Measurements from ENCODE around the gene TMEM218. TPM values are rescaled to one million over a fixed set of nuclear protein-coding genes. Genes with fewer than 3 reads are reported as not detected.

The TMEM218 gene
- total RNA-seq, 2 donors from 2014 or later, result 17.9 to 18.2 TPM

- 87 to 88% methylated on average over 13 to 19 of the region's 19 CpGs for WGBS, 2 experiments (ENCODE audit: insufficient coverage in 1 of 2, insufficient read length in 1 of 2)
- Histone ChIP-seq H3K9ac (ENCODE audit: extremely low read depth, low read length, poor library complexity, severe bottlenecking) (no peak overlapping the region), H3K36me3 (ENCODE audit: control insufficient read depth, insufficient read depth, low read length) (no peaks in the 10 kb centered on the region), H3K9me3 (ENCODE audit: control insufficient read depth, low read length) (no peaks in the 10 kb centered on the region), H3K4me3 (ENCODE audit: low read length) (no peak overlapping the region), H3K4me1 (ENCODE audit: control insufficient read depth, insufficient read depth, low read length) (peaks cover 8% of the 10 kb centered on the region), H3K27me3 (ENCODE audit: control insufficient read depth, insufficient read depth, low read length, poor library complexity, severe bottlenecking) (no peaks in the 10 kb centered on the region), H3K27ac (ENCODE audit: low read depth, low read length) (no peak overlapping the region)
- H3K27me3 Mint-ChIP-seq (ENCODE audit: insufficient read depth), result peaks cover 13% of the 10 kb centered on the region
- no peaks in the 10 kb centered on the region for H3K36me3 Mint-ChIP-seq (ENCODE audit: low read depth)
- no peaks in the 10 kb centered on the region for H3K9me3 Mint-ChIP-seq
- DNase-seq, result peak; percentile 58
- H3K4me1 Mint-ChIP-seq, result peaks cover 27% of the 10 kb centered on the region
- peak; percentile 15 for TF ChIP-seq CTCF (conservative IDR thresholded peaks at IDR 0.05)
- no peak overlapping the region for H3K27ac Mint-ChIP-seq
- no peak overlapping the region for H3K4me3 Mint-ChIP-seq
Observed at GRCh38 chr11:125073616-125074483, 37.6 kb downstream of the TMEM218 start.

- Mint-ChIP-seq H3K9me3 (no peaks in the 10 kb centered on the region), H3K36me3 (ENCODE audit: low read depth) (no peaks in the 10 kb centered on the region), H3K27me3 (ENCODE audit: insufficient read depth) (peaks cover 13% of the 10 kb centered on the region), H3K27ac (no peak overlapping the region), H3K4me3 (no peak overlapping the region), H3K4me1 (peaks cover 27% of the 10 kb centered on the region)
- H3K9me3 ChIP-seq (ENCODE audit: control insufficient read depth, low read length), result no peaks in the 10 kb centered on the region
- peaks cover 8% of the 10 kb centered on the region for H3K4me1 ChIP-seq (ENCODE audit: control insufficient read depth, insufficient read depth, low read length)
- TF ChIP-seq CTCF (conservative IDR thresholded peaks at IDR 0.05), result no peak
- H3K27me3 ChIP-seq (ENCODE audit: control insufficient read depth, insufficient read depth, low read length, poor library complexity, severe bottlenecking), result no peaks in the 10 kb centered on the region
- H3K36me3 ChIP-seq (ENCODE audit: control insufficient read depth, insufficient read depth, low read length), result no peaks in the 10 kb centered on the region
- no peak for DNase-seq
- H3K27ac ChIP-seq (ENCODE audit: low read depth, low read length), result no peak overlapping the region
- WGBS, 2 experiments (ENCODE audit: insufficient coverage in 1 of 2, insufficient read length in 1 of 2), result 90 to 93% methylated on average over 7 to 12 of the region's 12 CpGs
- no peak overlapping the region for H3K4me3 ChIP-seq (ENCODE audit: low read length)
- no peak overlapping the region for H3K9ac ChIP-seq (ENCODE audit: extremely low read depth, low read length, poor library complexity, severe bottlenecking)
Observed at GRCh38 chr11:125072961-125073590, 38.4 kb downstream of the TMEM218 start.

GRCh38 chr11:125072218-125072960, 39.0 kb downstream of the TMEM218 start:
- no peaks in the 10 kb centered on the region for H3K9me3 ChIP-seq (ENCODE audit: control insufficient read depth, low read length)
- no peak for TF ChIP-seq CTCF (conservative IDR thresholded peaks at IDR 0.05)
- peak; percentile 42 for DNase-seq
- H3K27ac ChIP-seq (ENCODE audit: low read depth, low read length), result no peak overlapping the region
- no peak overlapping the region for H3K27ac Mint-ChIP-seq
- peaks cover 8% of the 10 kb centered on the region for H3K4me1 ChIP-seq (ENCODE audit: control insufficient read depth, insufficient read depth, low read length)
- no peaks in the 10 kb centered on the region for H3K36me3 Mint-ChIP-seq (ENCODE audit: low read depth)
- H3K4me3 Mint-ChIP-seq, result no peak overlapping the region
- no peak overlapping the region for H3K9ac ChIP-seq (ENCODE audit: extremely low read depth, low read length, poor library complexity, severe bottlenecking)
- H3K4me1 Mint-ChIP-seq, result peaks cover 27% of the 10 kb centered on the region
- WGBS, 2 experiments (ENCODE audit: insufficient coverage in 1 of 2, insufficient read length in 1 of 2), result 88 to 94% methylated on average over 6 to 12 of the region's 12 CpGs
- H3K36me3 ChIP-seq (ENCODE audit: control insufficient read depth, insufficient read depth, low read length), result no peaks in the 10 kb centered on the region
- no peaks in the 10 kb centered on the region for H3K27me3 ChIP-seq (ENCODE audit: control insufficient read depth, insufficient read depth, low read length, poor library complexity, severe bottlenecking)
- no peak overlapping the region for H3K4me3 ChIP-seq (ENCODE audit: low read length)
- H3K27me3 Mint-ChIP-seq (ENCODE audit: insufficient read depth), result peaks cover 11% of the 10 kb centered on the region
- H3K9me3 Mint-ChIP-seq, result no peaks in the 10 kb centered on the region

Data from endodermal cell (in vitro differentiated cells).